ENCODE measurements around the gene CFAP58.

- TF ChIP-seq MAX (IDR thresholded peaks at IDR 0.05) (no peak), ZBTB33 (IDR thresholded peaks at IDR 0.05) (no peak), NR2F2 (IDR thresholded peaks at IDR 0.05) (no peak)
- TF ChIP-seq, protein P1, sequence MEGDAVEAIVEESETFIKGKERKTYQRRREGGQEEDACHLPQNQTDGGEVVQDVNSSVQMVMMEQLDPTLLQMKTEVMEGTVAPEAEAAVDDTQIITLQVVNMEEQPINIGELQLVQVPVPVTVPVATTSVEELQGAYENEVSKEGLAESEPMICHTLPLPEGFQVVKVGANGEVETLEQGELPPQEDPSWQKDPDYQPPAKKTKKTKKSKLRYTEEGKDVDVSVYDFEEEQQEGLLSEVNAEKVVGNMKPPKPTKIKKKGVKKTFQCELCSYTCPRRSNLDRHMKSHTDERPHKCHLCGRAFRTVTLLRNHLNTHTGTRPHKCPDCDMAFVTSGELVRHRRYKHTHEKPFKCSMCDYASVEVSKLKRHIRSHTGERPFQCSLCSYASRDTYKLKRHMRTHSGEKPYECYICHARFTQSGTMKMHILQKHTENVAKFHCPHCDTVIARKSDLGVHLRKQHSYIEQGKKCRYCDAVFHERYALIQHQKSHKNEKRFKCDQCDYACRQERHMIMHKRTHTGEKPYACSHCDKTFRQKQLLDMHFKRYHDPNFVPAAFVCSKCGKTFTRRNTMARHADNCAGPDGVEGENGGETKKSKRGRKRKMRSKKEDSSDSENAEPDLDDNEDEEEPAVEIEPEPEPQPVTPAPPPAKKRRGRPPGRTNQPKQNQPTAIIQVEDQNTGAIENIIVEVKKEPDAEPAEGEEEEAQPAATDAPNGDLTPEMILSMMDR (IDR thresholded peaks at IDR 0.05; ENCODE audit: low read depth, low read length, missing input control): no peak
Observed at GRCh38 chr10:104344219-104344618, 9.4 kb upstream of the CFAP58 start.

Data from liver (tissue), 3 donors.